ENCODE data around the gene DCBLD1.

The DCBLD1 gene

GRCh38 chr6:117558818-117559217 is 76.3 kb downstream of the DCBLD1 start:
- H3K4me3 ChIP-seq (ENCODE audit: low read depth, low read length): no peak overlapping the region
- TF ChIP-seq, protein P1, sequence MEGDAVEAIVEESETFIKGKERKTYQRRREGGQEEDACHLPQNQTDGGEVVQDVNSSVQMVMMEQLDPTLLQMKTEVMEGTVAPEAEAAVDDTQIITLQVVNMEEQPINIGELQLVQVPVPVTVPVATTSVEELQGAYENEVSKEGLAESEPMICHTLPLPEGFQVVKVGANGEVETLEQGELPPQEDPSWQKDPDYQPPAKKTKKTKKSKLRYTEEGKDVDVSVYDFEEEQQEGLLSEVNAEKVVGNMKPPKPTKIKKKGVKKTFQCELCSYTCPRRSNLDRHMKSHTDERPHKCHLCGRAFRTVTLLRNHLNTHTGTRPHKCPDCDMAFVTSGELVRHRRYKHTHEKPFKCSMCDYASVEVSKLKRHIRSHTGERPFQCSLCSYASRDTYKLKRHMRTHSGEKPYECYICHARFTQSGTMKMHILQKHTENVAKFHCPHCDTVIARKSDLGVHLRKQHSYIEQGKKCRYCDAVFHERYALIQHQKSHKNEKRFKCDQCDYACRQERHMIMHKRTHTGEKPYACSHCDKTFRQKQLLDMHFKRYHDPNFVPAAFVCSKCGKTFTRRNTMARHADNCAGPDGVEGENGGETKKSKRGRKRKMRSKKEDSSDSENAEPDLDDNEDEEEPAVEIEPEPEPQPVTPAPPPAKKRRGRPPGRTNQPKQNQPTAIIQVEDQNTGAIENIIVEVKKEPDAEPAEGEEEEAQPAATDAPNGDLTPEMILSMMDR (IDR thresholded peaks at IDR 0.05; ENCODE audit: low read depth, low read length): no peak

GRCh38 chr6:117559299-117559698 is 76.8 kb downstream of the DCBLD1 start:
- H3K4me3 ChIP-seq (ENCODE audit: low read depth, low read length): no peak overlapping the region
- TF ChIP-seq, protein P1 (IDR thresholded peaks at IDR 0.05; ENCODE audit: low read depth, low read length): no peak

- TF ChIP-seq, protein P1 (IDR thresholded peaks at IDR 0.05; ENCODE audit: low read depth, low read length): no peak
- no peak overlapping the region for H3K4me3 ChIP-seq (ENCODE audit: low read depth, low read length)
Observed at GRCh38 chr6:117561128-117561527, 78.7 kb downstream of the DCBLD1 start.

DNA sequence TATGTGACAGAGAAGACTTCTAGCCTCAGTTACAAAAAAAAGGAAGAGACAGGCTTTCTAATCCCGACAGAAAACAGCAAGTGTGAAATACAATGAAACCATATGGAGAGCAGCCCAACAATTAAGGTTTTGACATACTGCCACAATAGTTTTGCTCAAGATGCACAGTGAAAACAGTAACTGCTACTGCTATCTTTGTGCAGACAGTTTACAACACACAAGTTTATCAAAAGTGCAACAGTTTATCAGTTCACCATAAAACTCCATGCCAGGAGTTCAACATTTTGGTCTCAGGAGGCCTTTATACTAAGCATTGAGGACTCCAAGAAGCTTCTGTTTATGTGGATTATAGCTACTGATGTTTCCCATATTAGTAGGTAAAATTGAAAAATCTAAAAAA is 82.2 kb downstream of the DCBLD1 start:
- TF ChIP-seq, protein P1 (IDR thresholded peaks at IDR 0.05; ENCODE audit: low read depth, low read length): no peak
- no peak overlapping the region for H3K4me3 ChIP-seq (ENCODE audit: low read depth, low read length)

- H3K4me3 ChIP-seq (ENCODE audit: low read depth, low read length): no peak overlapping the region
- TF ChIP-seq, protein P1 (IDR thresholded peaks at IDR 0.05; ENCODE audit: low read depth, low read length): no peak
Observed at GRCh38 chr6:117568247-117568646, 85.8 kb downstream of the DCBLD1 start.

- TF ChIP-seq, protein P1 (IDR thresholded peaks at IDR 0.05; ENCODE audit: low read depth, low read length): no peak
- no peak overlapping the region for H3K4me3 ChIP-seq (ENCODE audit: low read depth, low read length)
Observed at GRCh38 chr6:117568831-117569410, 86.4 kb downstream of the DCBLD1 start.

DNA sequence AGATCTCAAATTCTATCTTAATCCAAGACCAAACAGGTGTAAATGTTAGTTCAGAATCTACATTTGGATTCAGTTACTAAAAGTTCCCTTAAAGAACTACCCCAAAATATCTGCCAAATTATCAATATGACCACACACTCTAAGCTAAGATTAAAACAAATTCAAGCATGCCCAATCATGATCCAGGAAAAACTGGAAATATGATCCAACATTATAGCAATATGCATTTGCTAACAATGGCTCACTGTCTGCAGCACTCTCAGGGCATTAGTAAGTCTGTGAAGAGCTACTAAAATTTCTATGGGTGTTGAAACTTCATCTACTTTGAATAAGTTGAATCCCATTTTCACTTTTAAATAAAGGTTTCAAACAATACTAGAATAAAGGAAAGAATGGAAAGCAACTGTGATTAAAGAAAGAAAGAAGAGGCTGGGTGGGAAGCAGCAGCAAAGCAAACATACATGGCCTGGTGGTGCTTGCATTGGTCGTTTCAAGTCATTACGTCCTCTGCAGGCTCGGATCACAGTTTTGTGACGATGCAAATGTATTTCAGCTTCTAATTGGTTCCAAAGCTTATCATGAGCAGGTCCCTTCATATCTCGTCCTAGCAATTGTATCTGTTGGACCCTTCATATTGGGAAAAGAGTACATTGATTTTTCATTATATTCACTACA is 90.7 kb downstream of the DCBLD1 start:
- H3K4me3 ChIP-seq (ENCODE audit: low read depth, low read length): no peak overlapping the region
- TF ChIP-seq, protein P1 (IDR thresholded peaks at IDR 0.05; ENCODE audit: low read depth, low read length): no peak

Data from WI38 (cell line).